ENCODE results near the gene EMC10.

EMC10 gene

GRCh38 chr19:50480281-50481111 lies 4.2 kb downstream of the EMC10 start:
- DNase-seq, result no peak

GRCh38 chr19:50481351-50482149 lies 5.2 kb downstream of the EMC10 start:
- DNase-seq, result no peak

GRCh38 chr19:50482271-50482855 lies 6.1 kb downstream of the EMC10 start:
- DNase-seq, result no peak

- DNase-seq, result no peak
Measured at GRCh38 chr19:50482916-50483315, 6.6 kb downstream of the EMC10 start.

- no peak for DNase-seq
Measured at GRCh38 chr19:50485284-50485955, 9.1 kb downstream of the EMC10 start.

- DNase-seq, result no peak
Measured at GRCh38 chr19:50486823-50487515, 10.7 kb downstream of the EMC10 start.

GRCh38 chr19:50488389-50489194 lies 12.3 kb downstream of the EMC10 start:
- no peak for DNase-seq

GRCh38 chr19:50489461-50490011 lies 13.2 kb downstream of the EMC10 start:
- no peak for DNase-seq

GRCh38 chr19:50490411-50490811 lies 14.1 kb downstream of the EMC10 start:
- no peak for DNase-seq

GRCh38 chr19:50490991-50491472 lies 14.7 kb downstream of the EMC10 start:
- no peak for DNase-seq

GRCh38 chr19:50492303-50493052 lies 16.2 kb downstream of the EMC10 start:
- DNase-seq, result no peak

- DNase-seq, result no peak
Measured at GRCh38 chr19:50493171-50493570, 16.9 kb downstream of the EMC10 start.

- DNase-seq, result no peak
Measured at GRCh38 chr19:50494186-50495019, 18.1 kb downstream of the EMC10 start.

GRCh38 chr19:50495020-50495531 lies 18.8 kb downstream of the EMC10 start:
- no peak for DNase-seq

GRCh38 chr19:50496189-50497021 lies 20.1 kb downstream of the EMC10 start:
- DNase-seq, result no peak

- DNase-seq, result no peak
Measured at GRCh38 chr19:50497022-50497405, 20.7 kb downstream of the EMC10 start.

- no peak for DNase-seq
Measured at GRCh38 chr19:50498219-50499056, 22.1 kb downstream of the EMC10 start.

Measured in COR-L47 (cell line).